ENCODE data around the gene MINDY3.

Gene MINDY3

DNA sequence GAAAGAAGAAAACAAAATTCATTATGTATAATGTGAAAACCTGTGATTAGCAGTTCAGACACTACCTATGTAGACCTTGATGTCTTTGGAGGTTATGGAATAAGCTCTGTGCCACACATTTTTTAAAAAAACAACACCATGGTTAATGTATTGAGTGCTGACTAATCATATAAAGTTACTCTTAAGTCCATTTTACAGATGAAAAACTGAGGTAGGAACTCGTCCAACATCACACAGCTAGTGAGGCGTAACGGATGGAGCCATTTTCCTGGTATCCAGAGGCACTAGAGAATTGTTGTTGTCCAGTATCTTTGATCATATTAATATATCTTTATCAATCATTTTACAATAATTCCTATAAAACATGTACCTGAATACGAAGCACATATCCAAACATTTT lies 67.5 kb downstream of the MINDY3 start:
- TF ChIP-seq, protein P1, sequence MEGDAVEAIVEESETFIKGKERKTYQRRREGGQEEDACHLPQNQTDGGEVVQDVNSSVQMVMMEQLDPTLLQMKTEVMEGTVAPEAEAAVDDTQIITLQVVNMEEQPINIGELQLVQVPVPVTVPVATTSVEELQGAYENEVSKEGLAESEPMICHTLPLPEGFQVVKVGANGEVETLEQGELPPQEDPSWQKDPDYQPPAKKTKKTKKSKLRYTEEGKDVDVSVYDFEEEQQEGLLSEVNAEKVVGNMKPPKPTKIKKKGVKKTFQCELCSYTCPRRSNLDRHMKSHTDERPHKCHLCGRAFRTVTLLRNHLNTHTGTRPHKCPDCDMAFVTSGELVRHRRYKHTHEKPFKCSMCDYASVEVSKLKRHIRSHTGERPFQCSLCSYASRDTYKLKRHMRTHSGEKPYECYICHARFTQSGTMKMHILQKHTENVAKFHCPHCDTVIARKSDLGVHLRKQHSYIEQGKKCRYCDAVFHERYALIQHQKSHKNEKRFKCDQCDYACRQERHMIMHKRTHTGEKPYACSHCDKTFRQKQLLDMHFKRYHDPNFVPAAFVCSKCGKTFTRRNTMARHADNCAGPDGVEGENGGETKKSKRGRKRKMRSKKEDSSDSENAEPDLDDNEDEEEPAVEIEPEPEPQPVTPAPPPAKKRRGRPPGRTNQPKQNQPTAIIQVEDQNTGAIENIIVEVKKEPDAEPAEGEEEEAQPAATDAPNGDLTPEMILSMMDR (IDR thresholded peaks at IDR 0.05; ENCODE audit: low read depth, low read length, missing control alignments) = no peak
- DNase-seq (ENCODE audit: low read depth) = no peak
- no peak overlapping the region for H3K4me3 ChIP-seq (ENCODE audit: low read depth, low read length)

DNA sequence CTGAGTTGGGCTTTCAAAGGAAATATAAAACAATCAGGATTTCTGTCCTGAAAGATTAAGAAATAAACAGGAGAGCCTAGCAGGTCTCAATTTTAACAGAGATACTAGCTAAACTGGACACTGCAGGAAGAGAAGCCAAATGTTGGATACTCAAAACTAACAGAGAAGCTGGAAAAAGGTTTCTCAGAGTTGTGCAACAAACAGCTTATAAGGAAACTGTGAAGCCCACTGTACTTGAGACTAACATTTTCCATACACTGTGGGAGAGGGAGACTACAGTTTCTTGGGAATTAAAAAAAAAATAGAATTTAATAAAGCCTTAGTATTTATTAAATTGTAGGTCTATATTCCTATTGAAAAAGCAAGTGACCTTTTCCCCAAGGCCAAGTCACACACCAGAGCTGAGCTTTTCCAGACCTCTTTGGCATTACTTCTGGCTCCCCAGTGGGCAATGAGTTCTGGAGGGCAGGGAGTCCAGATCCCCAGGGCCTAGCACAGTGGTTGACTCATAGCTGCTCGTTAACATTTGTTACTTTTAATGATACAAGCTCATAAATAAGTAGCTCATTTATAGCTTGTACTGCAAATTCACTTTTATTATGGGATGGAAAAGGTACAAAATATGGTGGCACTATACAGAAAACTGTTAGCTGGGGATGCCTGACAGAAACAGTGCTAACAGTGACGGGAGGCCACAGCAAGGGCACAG lies 68.3 kb downstream of the MINDY3 start:
- no peak overlapping the region for H3K4me3 ChIP-seq (ENCODE audit: low read depth, low read length)
- no peak for DNase-seq (ENCODE audit: low read depth)
- TF ChIP-seq, protein P1 (IDR thresholded peaks at IDR 0.05; ENCODE audit: low read depth, low read length, missing control alignments) = no peak

DNA sequence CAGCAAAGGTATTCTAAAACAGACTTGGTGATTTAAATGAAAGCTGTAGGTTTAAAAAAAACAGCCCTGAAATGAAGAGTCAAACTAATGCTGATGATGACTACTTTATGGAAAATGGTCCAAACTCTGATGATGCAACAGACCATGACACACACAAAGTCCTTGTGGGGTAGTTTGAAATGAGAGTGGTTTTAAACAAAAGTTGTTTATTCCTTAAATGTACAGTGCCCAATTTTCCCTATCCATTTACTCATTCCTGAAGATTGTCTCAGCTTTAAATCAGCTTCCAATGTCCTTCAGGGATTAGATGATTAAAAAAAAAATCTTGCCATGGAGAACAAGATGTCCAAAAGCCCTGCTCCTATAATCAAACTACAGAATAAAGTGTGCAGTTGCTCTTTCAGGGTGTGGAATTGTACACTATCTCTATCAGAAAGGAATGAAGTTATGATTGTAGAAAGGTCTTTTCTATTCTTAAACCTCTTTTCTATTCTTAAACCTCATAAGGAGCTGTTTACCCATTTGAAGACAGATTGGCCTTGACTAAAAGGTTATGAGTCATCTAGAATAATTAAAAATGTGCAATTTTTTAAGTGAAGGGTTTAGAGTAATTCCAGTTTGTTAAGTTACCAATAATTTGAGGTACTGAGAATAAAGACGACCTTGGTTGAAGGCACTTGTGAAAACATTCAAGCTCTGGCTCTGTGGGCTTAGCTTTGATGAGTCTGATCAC lies 70.3 kb downstream of the MINDY3 start:
- TF ChIP-seq, protein P1 (IDR thresholded peaks at IDR 0.05; ENCODE audit: low read depth, low read length, missing control alignments) = no peak
- DNase-seq (ENCODE audit: low read depth) = no peak
- no peak overlapping the region for H3K4me3 ChIP-seq (ENCODE audit: low read depth, low read length)

DNA sequence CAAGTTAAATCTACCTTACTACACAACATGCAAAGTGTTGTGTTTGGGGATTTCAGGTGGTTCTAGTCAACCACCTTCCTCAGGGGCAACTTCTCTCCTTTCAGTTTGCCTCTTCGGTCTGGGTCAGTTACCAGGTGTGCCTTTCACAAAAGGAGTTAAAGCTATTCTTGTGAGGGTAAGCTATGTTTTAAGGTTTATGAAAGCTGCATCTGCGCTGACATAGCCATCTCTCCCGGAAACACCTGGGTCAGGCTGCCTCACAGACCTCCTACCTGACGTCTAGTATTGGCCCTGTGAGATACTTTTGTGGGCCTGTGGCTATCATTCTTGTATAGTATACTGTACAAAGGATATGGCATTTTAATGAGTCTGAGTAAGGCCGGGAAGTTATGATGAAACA lies 72.9 kb downstream of the MINDY3 start:
- TF ChIP-seq, protein P1 (IDR thresholded peaks at IDR 0.05; ENCODE audit: low read depth, low read length, missing control alignments) = no peak
- DNase-seq (ENCODE audit: low read depth) = no peak
- H3K4me3 ChIP-seq (ENCODE audit: low read depth, low read length) = no peak overlapping the region

DNA sequence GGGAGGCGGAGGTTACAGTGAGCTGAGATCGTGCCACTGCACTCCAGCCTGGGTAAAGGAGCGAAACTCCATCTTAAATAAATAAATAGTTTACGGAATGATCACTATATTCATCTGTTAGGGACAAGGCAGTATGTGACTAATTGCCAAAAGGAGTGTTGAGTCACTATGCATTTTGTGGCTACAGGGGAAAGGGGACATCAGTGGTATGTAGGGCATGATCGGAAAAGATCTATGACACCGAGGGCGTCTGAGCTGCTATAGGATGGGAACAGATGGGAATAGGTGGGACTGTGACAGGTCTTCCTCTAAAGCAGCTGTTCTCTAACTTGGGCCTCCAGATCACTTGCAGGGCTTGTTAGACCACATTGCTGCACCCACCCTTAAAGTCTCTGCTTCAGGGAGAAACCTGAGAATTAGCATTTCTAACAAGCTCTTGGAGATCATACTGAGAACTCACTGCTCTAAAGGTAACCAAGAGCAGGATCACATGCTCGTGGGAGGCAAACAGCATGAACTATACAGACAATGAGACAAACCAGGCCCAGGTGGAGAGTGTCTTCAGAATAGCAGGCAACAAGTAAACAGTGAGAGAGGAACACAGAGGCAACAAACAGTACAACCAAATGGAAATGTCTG lies 75.5 kb downstream of the MINDY3 start:
- TF ChIP-seq, protein P1 (IDR thresholded peaks at IDR 0.05; ENCODE audit: low read depth, low read length, missing control alignments) = no peak

DNA sequence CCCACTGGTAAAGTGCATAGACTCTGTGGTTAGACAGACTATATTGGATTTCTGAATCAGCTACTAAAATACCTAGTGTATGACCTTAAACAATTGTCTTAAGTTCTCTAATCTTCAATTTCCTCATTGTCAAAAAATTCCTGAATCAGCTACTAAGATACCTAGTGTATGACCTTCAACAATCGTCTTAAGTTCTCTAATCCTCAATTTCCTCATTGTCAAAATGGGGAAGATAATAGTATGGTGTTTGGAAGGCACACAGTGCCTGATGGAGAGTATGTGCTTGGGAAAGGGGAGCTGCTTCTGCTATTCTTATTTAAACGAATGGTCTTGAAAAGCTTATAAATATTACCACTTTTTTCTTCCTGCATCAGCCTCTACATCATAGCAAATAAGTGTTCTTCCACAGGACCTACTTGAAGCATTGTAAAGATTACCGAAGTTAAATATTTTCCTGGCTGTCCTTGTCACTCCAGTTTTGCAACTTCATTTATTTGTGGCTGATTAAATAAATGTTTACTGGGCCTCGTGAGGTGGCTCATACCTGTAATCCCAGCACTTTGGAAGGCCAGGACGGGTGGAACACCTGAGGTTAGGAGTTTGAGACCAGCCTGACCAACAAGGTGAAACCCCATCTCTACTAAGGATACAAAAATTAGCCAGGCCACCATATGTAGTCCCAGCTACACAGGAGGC lies 76.2 kb downstream of the MINDY3 start:
- no peak for DNase-seq (ENCODE audit: low read depth)
- TF ChIP-seq, protein P1 (IDR thresholded peaks at IDR 0.05; ENCODE audit: low read depth, low read length, missing control alignments) = no peak
- no peak overlapping the region for H3K4me3 ChIP-seq (ENCODE audit: low read depth, low read length)

More for the DNA sequence above, 75.5 kb downstream of the MINDY3 start:
- H3K4me3 ChIP-seq (ENCODE audit: low read depth, low read length) = no peak overlapping the region
- DNase-seq (ENCODE audit: low read depth) = no peak

All from GM12864 (cell line).